ENCODE data around the gene IQCH.

The IQCH gene

GRCh38 chr15:67386947-67387346, 132.4 kb downstream of the IQCH start:
- no peak overlapping the region for H3K4me3 ChIP-seq (ENCODE audit: low read depth, low read length)
- in situ Hi-C loops (cut with HindIII; ENCODE audit: low sequenced_read_pairs): no loop called here
- DNase-seq (ENCODE audit: low read depth): no peak
- no peak for TF ChIP-seq CTCF (IDR thresholded peaks at IDR 0.05; ENCODE audit: low read depth, low read length, missing control alignments)

- no peak for TF ChIP-seq CTCF (IDR thresholded peaks at IDR 0.05; ENCODE audit: low read depth, low read length, missing control alignments)
- no peak overlapping the region for H3K4me3 ChIP-seq (ENCODE audit: low read depth, low read length)
- in situ Hi-C loops (cut with HindIII; ENCODE audit: low sequenced_read_pairs): no loop called here
- DNase-seq (ENCODE audit: low read depth): no peak
Measured at GRCh38 chr15:67389975-67390374, 135.4 kb downstream of the IQCH start.

- no peak overlapping the region for H3K4me3 ChIP-seq (ENCODE audit: low read depth, low read length)
- TF ChIP-seq CTCF (IDR thresholded peaks at IDR 0.05; ENCODE audit: low read depth, low read length, missing control alignments): no peak
- in situ Hi-C loops (cut with HindIII; ENCODE audit: low sequenced_read_pairs): no loop called here
Measured at GRCh38 chr15:67394873-67395639, 140.5 kb downstream of the IQCH start.

GRCh38 chr15:67396114-67396513, 141.5 kb downstream of the IQCH start:
- no peak for DNase-seq (ENCODE audit: low read depth)
- no peak for TF ChIP-seq CTCF (IDR thresholded peaks at IDR 0.05; ENCODE audit: low read depth, low read length, missing control alignments)
- H3K4me3 ChIP-seq (ENCODE audit: low read depth, low read length): no peak overlapping the region
- in situ Hi-C loops (cut with HindIII; ENCODE audit: low sequenced_read_pairs): no loop called here

More at GRCh38 chr15:67394873-67395639, 140.5 kb downstream of the IQCH start:
- no peak for DNase-seq (ENCODE audit: low read depth)

- in situ Hi-C loops (cut with HindIII; ENCODE audit: low sequenced_read_pairs): no loop called here
- TF ChIP-seq CTCF (IDR thresholded peaks at IDR 0.05; ENCODE audit: low read depth, low read length, missing control alignments): no peak
- H3K4me3 ChIP-seq (ENCODE audit: low read depth, low read length): no peak overlapping the region
- DNase-seq (ENCODE audit: low read depth): no peak
Measured at GRCh38 chr15:67397139-67397538, 142.6 kb downstream of the IQCH start.

- H3K4me3 ChIP-seq (ENCODE audit: low read depth, low read length): no peak overlapping the region
- no peak for DNase-seq (ENCODE audit: low read depth)
- TF ChIP-seq CTCF (IDR thresholded peaks at IDR 0.05; ENCODE audit: low read depth, low read length, missing control alignments): no peak
- in situ Hi-C loops (cut with HindIII; ENCODE audit: low sequenced_read_pairs): no loop called here
Measured at GRCh38 chr15:67399925-67400324, 145.3 kb downstream of the IQCH start.
